GM21576 (cell line): ENCODE data around the gene PARP14.
A peak's percentile ranks its signal among the peaks of the same experiment; 100 is the strongest.
"Not testable (repeated sequence)": the region's sequence is repeated elsewhere in the genome, so short reads cannot be mapped to it uniquely, and the experiment has no call there.

Experiments used
- ATAC-seq: cut with Tn5 transposase; IDR thresholded peaks from one replicate; pipeline ENCODE4 v1.9.1; 2021; ENCODE audit warnings: mild to moderate bottlenecking, moderate library complexity; ENCODE audit not compliant: unreplicated experiment

Gene PARP14

GRCh38 chr3:122680475-122681283 lies at the start of gene PARP14:
Gene PARP14, plus strand, starts transcription at chr3:122680839. Its CDS starts 45 bp downstream, at chr3:122680884.
- ATAC-seq = peak; percentile 32

- ATAC-seq = no peak
Observed at GRCh38 chr3:122635789-122636188, 44.9 kb upstream of the PARP14 start.

GRCh38 chr3:122636697-122637096 lies 43.9 kb upstream of the PARP14 start:
- ATAC-seq = no peak

GRCh38 chr3:122640437-122640999 lies 40.1 kb upstream of the PARP14 start:
- ATAC-seq = no peak

GRCh38 chr3:122642935-122643334 lies 37.7 kb upstream of the PARP14 start:
- no peak for ATAC-seq

- ATAC-seq = no peak
Observed at GRCh38 chr3:122646146-122646988, 34.3 kb upstream of the PARP14 start.

- not testable (repeated sequence) for ATAC-seq
Observed at GRCh38 chr3:122651233-122651907, 29.3 kb upstream of the PARP14 start.

GRCh38 chr3:122651962-122652361 lies 28.7 kb upstream of the PARP14 start:
- ATAC-seq = not testable (repeated sequence)

- ATAC-seq = not testable (repeated sequence)
Observed at GRCh38 chr3:122658336-122658735, 22.3 kb upstream of the PARP14 start.

- no peak for ATAC-seq
Observed at GRCh38 chr3:122660297-122660974, 20.2 kb upstream of the PARP14 start.

- no peak for ATAC-seq
Observed at GRCh38 chr3:122661633-122662032, 19.0 kb upstream of the PARP14 start.

- ATAC-seq = no peak
Observed at GRCh38 chr3:122662505-122662904, 18.1 kb upstream of the PARP14 start.

GRCh38 chr3:122665226-122665786 lies 15.3 kb upstream of the PARP14 start:
- ATAC-seq = no peak

GRCh38 chr3:122665881-122666280 lies 14.8 kb upstream of the PARP14 start:
- ATAC-seq = no peak

GRCh38 chr3:122668930-122669730 lies 11.5 kb upstream of the PARP14 start:
- no peak for ATAC-seq

GRCh38 chr3:122671553-122671952 lies 9.1 kb upstream of the PARP14 start:
- ATAC-seq = no peak

GRCh38 chr3:122674339-122674738 lies 6.3 kb upstream of the PARP14 start:
- ATAC-seq = no peak

GRCh38 chr3:122676759-122677158 lies 3.9 kb upstream of the PARP14 start:
- ATAC-seq = no peak

GRCh38 chr3:122677216-122677615 lies 3.4 kb upstream of the PARP14 start:
- no peak for ATAC-seq
